GM12873 (cell line): ENCODE results near the gene ASAH2.

ENCODE experiments used
- CTCF ChIP-seq: IDR thresholded peaks from 2 replicates; pipeline ENCODE4 v1.5.1; 2012; ENCODE audit warnings: low read depth, mild to moderate bottlenecking, moderate library complexity, low read length, control low read depth; ENCODE audit not compliant: insufficient read depth; ENCODE audit errors: missing control alignments

Gene ASAH2

GRCh38 chr10:50228672-50229071, 22.6 kb downstream of the ASAH2 start:
- TF ChIP-seq CTCF, result no peak

- no peak for TF ChIP-seq CTCF
Measured at GRCh38 chr10:50226610-50227009, 24.7 kb downstream of the ASAH2 start.

GRCh38 chr10:50224330-50224952, 26.9 kb downstream of the ASAH2 start:
- TF ChIP-seq CTCF, result peak; percentile 70

- TF ChIP-seq CTCF, result no peak
Measured at GRCh38 chr10:50222199-50222598, 29.1 kb downstream of the ASAH2 start.

- TF ChIP-seq CTCF, result no peak
Measured at GRCh38 chr10:50221470-50221869, 29.8 kb downstream of the ASAH2 start.

GRCh38 chr10:50219646-50220045, 31.7 kb downstream of the ASAH2 start:
- no peak for TF ChIP-seq CTCF

- TF ChIP-seq CTCF, result no peak
Measured at GRCh38 chr10:50219200-50219599, 32.1 kb downstream of the ASAH2 start.

- TF ChIP-seq CTCF, result no peak
Measured at GRCh38 chr10:50216894-50217293, 34.4 kb downstream of the ASAH2 start.
